ENCODE measurements around the gene TBXA2R. TPM values are rescaled to one million over a fixed set of nuclear protein-coding genes. Genes with fewer than 3 reads are reported as not detected.

The TBXA2R gene
- total RNA-seq, 1 donor from 2014 or later = 0.47 TPM

- H3K9me3 Mint-ChIP-seq = no peaks in the 10 kb centered on the region
These were observed 39.1 kb upstream of the TBXA2R start for GRCh38 chr19:3645726-3646125.

GRCh38 chr19:3645067-3645396 lies 38.4 kb upstream of the TBXA2R start:
- H3K4me1 Mint-ChIP-seq = no peaks in the 10 kb centered on the region
- peaks cover 4% of the 10 kb centered on the region for H3K36me3 Mint-ChIP-seq
- H3K9me3 Mint-ChIP-seq = no peaks in the 10 kb centered on the region
- no peak overlapping the region for H3K27ac Mint-ChIP-seq
- no peaks in the 10 kb centered on the region for H3K27me3 Mint-ChIP-seq (ENCODE audit: low read depth)
- TF ChIP-seq, protein P1, sequence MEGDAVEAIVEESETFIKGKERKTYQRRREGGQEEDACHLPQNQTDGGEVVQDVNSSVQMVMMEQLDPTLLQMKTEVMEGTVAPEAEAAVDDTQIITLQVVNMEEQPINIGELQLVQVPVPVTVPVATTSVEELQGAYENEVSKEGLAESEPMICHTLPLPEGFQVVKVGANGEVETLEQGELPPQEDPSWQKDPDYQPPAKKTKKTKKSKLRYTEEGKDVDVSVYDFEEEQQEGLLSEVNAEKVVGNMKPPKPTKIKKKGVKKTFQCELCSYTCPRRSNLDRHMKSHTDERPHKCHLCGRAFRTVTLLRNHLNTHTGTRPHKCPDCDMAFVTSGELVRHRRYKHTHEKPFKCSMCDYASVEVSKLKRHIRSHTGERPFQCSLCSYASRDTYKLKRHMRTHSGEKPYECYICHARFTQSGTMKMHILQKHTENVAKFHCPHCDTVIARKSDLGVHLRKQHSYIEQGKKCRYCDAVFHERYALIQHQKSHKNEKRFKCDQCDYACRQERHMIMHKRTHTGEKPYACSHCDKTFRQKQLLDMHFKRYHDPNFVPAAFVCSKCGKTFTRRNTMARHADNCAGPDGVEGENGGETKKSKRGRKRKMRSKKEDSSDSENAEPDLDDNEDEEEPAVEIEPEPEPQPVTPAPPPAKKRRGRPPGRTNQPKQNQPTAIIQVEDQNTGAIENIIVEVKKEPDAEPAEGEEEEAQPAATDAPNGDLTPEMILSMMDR (IDR thresholded peaks at IDR 0.05; ENCODE audit: unreplicated experiment) = no peak
- no peak for DNase-seq (ENCODE audit: low spot score in 2 of 2, unreplicated experiment in 2 of 2)
- no peak overlapping the region for H3K4me3 Mint-ChIP-seq

More at GRCh38 chr19:3645726-3646125, 39.1 kb upstream of the TBXA2R start:
- Mint-ChIP-seq H3K4me1 (no peaks in the 10 kb centered on the region), H3K36me3 (peaks cover 6% of the 10 kb centered on the region), H3K27ac (no peak overlapping the region), H3K27me3 (ENCODE audit: low read depth) (no peaks in the 10 kb centered on the region), H3K4me3 (no peak overlapping the region)
- no peak for DNase-seq (ENCODE audit: low spot score in 2 of 2, unreplicated experiment in 2 of 2)
- TF ChIP-seq, protein P1 (IDR thresholded peaks at IDR 0.05; ENCODE audit: unreplicated experiment) = no peak

GRCh38 chr19:3644351-3645066 lies 37.8 kb upstream of the TBXA2R start:
- no peak for DNase-seq (ENCODE audit: low spot score in 2 of 2, unreplicated experiment in 2 of 2)
- H3K27ac Mint-ChIP-seq = no peak overlapping the region
- peaks cover 9% of the 10 kb centered on the region for H3K36me3 Mint-ChIP-seq
- no peaks in the 10 kb centered on the region for H3K9me3 Mint-ChIP-seq
- H3K27me3 Mint-ChIP-seq (ENCODE audit: low read depth) = no peaks in the 10 kb centered on the region
- H3K4me1 Mint-ChIP-seq = no peaks in the 10 kb centered on the region
- H3K4me3 Mint-ChIP-seq = no peak overlapping the region
- TF ChIP-seq, protein P1 (IDR thresholded peaks at IDR 0.05; ENCODE audit: unreplicated experiment) = no peak

DNA sequence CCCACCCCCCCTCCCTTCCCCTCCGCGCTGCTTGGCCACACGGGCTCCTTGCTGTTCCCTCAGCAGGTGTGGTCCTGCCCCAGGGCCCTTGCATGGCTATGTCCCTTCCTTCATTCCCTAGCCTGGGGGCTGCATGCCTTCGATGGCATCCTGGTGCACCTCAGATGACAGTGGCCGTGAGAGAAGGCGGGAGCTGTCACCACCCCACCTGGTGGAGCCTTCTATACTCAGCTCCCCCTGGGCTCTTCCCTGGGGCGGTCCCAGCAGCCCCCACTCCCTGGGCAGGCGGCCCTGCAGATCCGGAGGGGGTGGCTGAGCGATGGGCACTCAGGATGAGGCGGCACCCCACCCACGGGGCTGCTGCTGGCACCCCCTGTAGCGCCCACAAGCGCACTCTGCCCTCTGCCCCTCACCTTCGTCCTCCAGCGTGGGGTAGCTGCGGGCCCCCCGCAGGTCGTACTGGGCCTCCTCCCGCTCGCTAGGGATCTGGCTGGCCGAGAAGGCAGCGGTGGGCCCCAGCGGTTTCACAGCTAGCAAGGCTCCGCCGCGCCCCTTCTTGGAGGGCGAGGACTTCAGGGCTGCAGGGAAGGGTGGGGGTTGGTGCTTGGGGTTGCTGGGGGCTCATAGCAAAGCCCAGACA lies 37.1 kb upstream of the TBXA2R start:
- H3K27ac Mint-ChIP-seq = no peak overlapping the region
- peaks cover 9% of the 10 kb centered on the region for H3K36me3 Mint-ChIP-seq
- no peaks in the 10 kb centered on the region for H3K4me1 Mint-ChIP-seq
- no peak for DNase-seq (ENCODE audit: low spot score in 2 of 2, unreplicated experiment in 2 of 2)
- no peaks in the 10 kb centered on the region for H3K9me3 Mint-ChIP-seq
- no peak overlapping the region for H3K4me3 Mint-ChIP-seq
- TF ChIP-seq, protein P1 (IDR thresholded peaks at IDR 0.05; ENCODE audit: unreplicated experiment) = no peak
- no peaks in the 10 kb centered on the region for H3K27me3 Mint-ChIP-seq (ENCODE audit: low read depth)

DNA sequence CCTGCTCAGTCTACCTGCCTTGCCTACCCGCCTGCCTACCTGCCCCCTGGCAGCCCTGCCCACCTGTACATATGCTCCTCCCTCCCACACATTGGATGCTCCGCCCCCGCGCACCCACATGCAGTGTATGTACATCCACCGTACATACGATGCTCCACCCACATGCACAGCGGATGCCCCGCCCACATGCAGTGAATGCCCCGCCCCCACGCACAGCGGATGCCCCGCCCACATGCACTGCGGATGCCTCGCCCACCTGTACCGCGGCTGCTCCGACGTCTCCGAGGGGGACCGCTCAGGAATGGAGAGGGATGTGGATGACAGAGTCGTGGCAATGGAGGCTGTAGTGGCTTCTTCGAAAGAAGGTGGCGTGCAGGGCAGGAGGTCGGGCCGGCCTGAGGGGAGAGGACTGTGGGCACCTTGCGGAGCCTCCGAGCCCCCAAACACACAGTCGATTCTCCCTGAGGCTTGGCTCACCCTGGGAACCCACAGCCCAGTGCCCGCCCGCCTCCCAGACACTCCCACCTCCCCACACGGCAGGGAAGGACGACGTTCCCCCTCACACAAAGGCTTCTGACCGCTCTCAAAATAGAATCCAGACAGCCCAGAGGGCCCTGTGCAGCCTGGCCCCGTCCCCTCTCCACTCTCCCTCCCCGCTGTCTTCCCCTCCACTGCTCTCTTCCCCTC lies 36.5 kb upstream of the TBXA2R start:
- TF ChIP-seq, protein P1 (IDR thresholded peaks at IDR 0.05; ENCODE audit: unreplicated experiment) = no peak
- DNase-seq (ENCODE audit: low spot score in 2 of 2, unreplicated experiment in 2 of 2) = no peak

More for the DNA sequence above, 36.5 kb upstream of the TBXA2R start:
- H3K27me3 Mint-ChIP-seq (ENCODE audit: low read depth) = no peaks in the 10 kb centered on the region
- peaks cover 12% of the 10 kb centered on the region for H3K36me3 Mint-ChIP-seq
- H3K4me1 Mint-ChIP-seq = no peaks in the 10 kb centered on the region
- no peaks in the 10 kb centered on the region for H3K9me3 Mint-ChIP-seq
- no peak overlapping the region for H3K4me3 Mint-ChIP-seq
- no peak overlapping the region for H3K27ac Mint-ChIP-seq

All from mesothelial cell of epicardium (in vitro differentiated cells).